D721Med (cell line): ENCODE data around the gene MAX.

Experiments used
- DNase-seq: peaks from one replicate; pipeline ENCODE4 v3.0.0; 2011; ENCODE audit warnings: low spot score; ENCODE audit not compliant: insufficient read length
- FAIRE-seq: peaks from 2 replicates; lab custom pipeline; 2011; peaks lifted over from hg19 to GRCh38; lab: Jason Lieb, UNC
- CTCF ChIP-seq: IDR thresholded peaks from 2 replicates; pipeline ENCODE4 v1.5.1; 2012; ENCODE audit warnings: mild to moderate bottlenecking, control low read depth; ENCODE audit not compliant: insufficient read depth; ENCODE audit errors: missing control alignments

The MAX gene

GRCh38 chr14:65106316-65106715 lies 4.0 kb upstream of the MAX start:
- FAIRE-seq (no peak), DNase-seq (no peak)
- TF ChIP-seq CTCF = no peak

- TF ChIP-seq CTCF = no peak
- DNase-seq (no peak), FAIRE-seq (no peak)
These were observed 2.5 kb upstream of the MAX start for GRCh38 chr14:65104791-65105190.

DNA sequence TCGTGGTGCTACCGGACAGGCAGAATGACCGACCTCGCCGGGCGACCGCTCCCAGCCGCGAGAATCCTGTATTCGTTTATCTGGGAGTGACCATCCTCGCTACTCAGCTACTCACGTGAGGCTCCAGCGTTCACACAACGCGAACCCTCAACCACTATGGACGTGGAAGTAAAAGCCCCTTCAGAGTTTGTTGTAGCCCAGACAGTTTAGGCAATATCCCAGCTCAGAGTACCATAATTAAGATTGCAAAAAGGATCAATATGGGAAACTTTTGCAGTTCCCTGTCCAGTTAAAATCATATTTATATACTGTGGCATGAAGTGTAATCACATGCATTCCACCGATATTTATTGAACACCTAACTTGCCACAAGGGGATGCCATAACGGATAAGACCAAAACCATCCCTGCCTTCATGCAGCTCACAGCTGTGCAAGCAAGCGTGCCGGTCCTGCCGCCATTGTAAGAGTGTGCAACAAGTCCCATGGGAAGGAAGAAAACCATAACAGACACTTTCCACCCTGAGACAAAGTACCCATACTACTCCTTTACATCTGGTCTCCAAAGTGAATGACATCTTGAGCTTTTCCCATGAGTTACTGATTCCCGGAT lies 938 bp upstream of the MAX start:
- no peak for FAIRE-seq
- peak; percentile 45 for TF ChIP-seq CTCF
- DNase-seq = no peak

- TF ChIP-seq CTCF = no peak
- no peak for FAIRE-seq
- DNase-seq = no peak
These were observed 481 bp downstream of the MAX start for GRCh38 chr14:65101631-65102440.

DNA sequence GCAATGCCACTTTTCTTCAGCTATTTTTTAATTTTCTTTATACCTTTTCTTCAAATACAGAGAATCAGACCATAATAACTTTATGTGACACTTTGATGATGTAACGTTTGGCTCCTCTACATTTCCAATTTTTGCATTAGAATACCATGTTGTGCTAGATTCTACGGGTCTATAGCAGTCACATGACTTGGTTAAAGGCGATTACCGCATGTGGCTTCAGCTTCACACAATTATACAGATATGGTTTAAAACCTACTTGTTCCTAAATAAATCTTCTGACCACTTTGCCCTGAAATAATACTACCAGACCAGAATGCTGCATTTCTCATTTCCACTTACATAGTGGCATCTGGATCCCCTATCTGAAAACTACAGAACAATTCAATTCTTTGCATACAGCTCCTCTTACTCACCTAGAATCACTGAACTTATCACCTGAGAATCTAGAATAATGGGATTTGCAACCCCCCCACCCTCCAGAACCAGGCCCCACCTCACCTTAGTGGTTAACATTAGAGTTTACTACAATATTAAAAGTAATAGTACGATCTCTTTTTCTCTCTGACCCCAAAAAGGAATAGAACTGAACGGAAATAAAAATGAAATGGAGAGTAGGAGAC lies 1.3 kb downstream of the MAX start:
- no peak for FAIRE-seq
- DNase-seq = no peak
- TF ChIP-seq CTCF = no peak

GRCh38 chr14:65098586-65098985 lies 3.7 kb downstream of the MAX start:
- no peak for TF ChIP-seq CTCF
- FAIRE-seq (no peak), DNase-seq (no peak)
